ENCODE measurements around the gene DOCK6. TPM values are rescaled to one million over a fixed set of nuclear protein-coding genes. Genes with fewer than 3 reads are reported as not detected.

DOCK6 gene
- total and polyA plus RNA-seq, 2 experiments from 2014 or later, result 17.4 to 36.8 TPM

- no peaks in the 10 kb centered on the region for H3K36me3 ChIP-seq (replicated peaks; ENCODE audit: insufficient read depth, low read depth)
Measured at GRCh38 chr19:11172576-11172975, 89.7 kb downstream of the DOCK6 start.

GRCh38 chr19:11171144-11171543 is 91.2 kb downstream of the DOCK6 start:
- Histone ChIP-seq H3K79me2 (no peaks in the 10 kb centered on the region), H3K9me2 (replicated peaks; ENCODE audit: insufficient read depth) (no peaks in the 10 kb centered on the region), H3K4me1 (ENCODE audit: insufficient read depth) (no peaks in the 10 kb centered on the region), H4K20me1 (ENCODE audit: insufficient read depth, poor library complexity, severe bottlenecking) (no peaks in the 10 kb centered on the region), H2AFZ (no peak overlapping the region), H3K27me3 (no peaks in the 10 kb centered on the region), H3K4me3 (no peak overlapping the region), H3K4me2 (no peak overlapping the region), H3K36me3 (replicated peaks; ENCODE audit: insufficient read depth, low read depth) (no peaks in the 10 kb centered on the region), H3K27ac (no peak overlapping the region), H3K9me3 (ENCODE audit: low read depth) (no peaks in the 10 kb centered on the region)
- WGBS (ENCODE audit: low lambda C conversion rate, missing lambda C conversion rate), result 88% methylated on average over 5 of the region's 5 CpGs
- no peak for DNase-seq (ENCODE audit: low spot score)
- TF ChIP-seq EZH2 (IDR thresholded peaks at IDR 0.05; ENCODE audit: borderline replicate concordance), result no peak
- no peak for TF ChIP-seq CTCF (IDR thresholded peaks at IDR 0.05; ENCODE audit: poor library complexity)
- no peak for TF ChIP-seq EZH2phosphoT487 (IDR thresholded peaks at IDR 0.05; ENCODE audit: low read depth, severe bottlenecking, unreplicated experiment)

More at GRCh38 chr19:11172576-11172975, 89.7 kb downstream of the DOCK6 start:
- no peaks in the 10 kb centered on the region for H3K79me2 ChIP-seq
- no peaks in the 10 kb centered on the region for H3K9me2 ChIP-seq (replicated peaks; ENCODE audit: insufficient read depth)
- H3K27me3 ChIP-seq, result no peaks in the 10 kb centered on the region
- no peaks in the 10 kb centered on the region for H3K9me3 ChIP-seq (ENCODE audit: low read depth)
- H2AFZ ChIP-seq, result no peak overlapping the region
- no peak overlapping the region for H3K27ac ChIP-seq
- no peaks in the 10 kb centered on the region for H3K4me1 ChIP-seq (ENCODE audit: insufficient read depth)
- TF ChIP-seq EZH2phosphoT487 (IDR thresholded peaks at IDR 0.05; ENCODE audit: low read depth, severe bottlenecking, unreplicated experiment) (no peak), CTCF (IDR thresholded peaks at IDR 0.05; ENCODE audit: poor library complexity) (no peak), EZH2 (IDR thresholded peaks at IDR 0.05; ENCODE audit: borderline replicate concordance) (no peak)
- WGBS (ENCODE audit: low lambda C conversion rate, missing lambda C conversion rate), result 96% methylated on average over 6 of the region's 6 CpGs
- no peaks in the 10 kb centered on the region for H4K20me1 ChIP-seq (ENCODE audit: insufficient read depth, poor library complexity, severe bottlenecking)
- DNase-seq (ENCODE audit: low spot score), result no peak
- no peak overlapping the region for H3K4me2 ChIP-seq
- no peak overlapping the region for H3K4me3 ChIP-seq

DNA sequence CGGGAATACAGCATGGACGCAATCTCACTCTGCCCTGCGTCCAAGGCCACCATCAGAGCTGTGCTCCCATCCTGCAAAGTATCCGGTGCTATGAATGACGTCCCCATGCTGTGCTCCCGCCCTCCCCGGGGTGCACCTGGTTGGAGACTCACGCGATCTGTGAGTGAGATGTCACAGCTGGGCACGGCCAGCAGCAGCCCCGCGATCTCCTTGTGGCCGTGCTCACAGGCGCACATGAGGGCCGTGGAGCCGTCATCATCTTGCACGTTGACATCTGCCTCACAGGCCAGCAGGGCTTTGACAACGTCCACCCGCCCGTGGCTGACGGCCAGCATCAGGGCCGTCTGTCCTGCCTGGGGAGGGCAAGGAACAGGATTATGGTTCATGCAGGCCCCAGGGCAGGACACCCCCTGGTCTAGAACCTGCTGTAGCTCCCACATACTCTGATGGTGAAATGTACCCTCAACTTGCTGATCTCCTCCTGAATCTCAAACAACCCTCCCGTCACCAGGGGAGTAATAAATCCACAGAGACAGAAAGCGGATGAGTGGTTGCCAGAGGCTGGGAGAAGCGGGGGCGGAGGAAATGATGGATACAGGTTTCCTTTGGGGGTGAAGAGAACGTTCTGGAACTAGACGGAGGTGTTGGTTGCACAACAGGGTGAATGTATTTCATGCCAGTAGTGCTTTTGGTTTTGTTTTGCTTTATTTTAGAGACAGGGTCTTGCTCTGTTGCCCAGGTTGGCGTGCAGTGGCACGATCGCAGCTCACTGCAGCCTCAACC is 92.2 kb downstream of the DOCK6 start:
- WGBS (ENCODE audit: low lambda C conversion rate, missing lambda C conversion rate), result 96% methylated on average over 31 of the region's 31 CpGs
- DNase-seq (ENCODE audit: low spot score), result no peak
- Histone ChIP-seq H3K36me3 (replicated peaks; ENCODE audit: insufficient read depth, low read depth) (no peaks in the 10 kb centered on the region), H3K9me3 (ENCODE audit: low read depth) (no peaks in the 10 kb centered on the region), H3K4me3 (no peak overlapping the region), H3K79me2 (no peaks in the 10 kb centered on the region), H3K9me2 (replicated peaks; ENCODE audit: insufficient read depth) (no peaks in the 10 kb centered on the region), H2AFZ (no peak overlapping the region), H3K4me1 (ENCODE audit: insufficient read depth) (peaks cover 6% of the 10 kb centered on the region), H3K4me2 (no peak overlapping the region), H4K20me1 (ENCODE audit: insufficient read depth, poor library complexity, severe bottlenecking) (no peaks in the 10 kb centered on the region), H3K27me3 (no peaks in the 10 kb centered on the region), H3K27ac (no peak overlapping the region)
- no peak for TF ChIP-seq EZH2 (IDR thresholded peaks at IDR 0.05; ENCODE audit: borderline replicate concordance)
- TF ChIP-seq CTCF (IDR thresholded peaks at IDR 0.05; ENCODE audit: poor library complexity), result no peak
- no peak for TF ChIP-seq EZH2phosphoT487 (IDR thresholded peaks at IDR 0.05; ENCODE audit: low read depth, severe bottlenecking, unreplicated experiment)

Measured in hepatocyte (in vitro differentiated cells).